HCEC 1CT (cell line): ENCODE data around the gene HELZ2.
"Not testable (repeated sequence)": the region's sequence is repeated elsewhere in the genome, so short reads cannot be mapped to it uniquely, and the experiment has no call there.

ENCODE experiments used
- DNase-seq: peaks from one replicate; pipeline ENCODE4 v3.0.0-alpha.2; 2017

The HELZ2 gene

GRCh38 chr20:63574156-63574828 lies at the start of gene HELZ2:
Gene HELZ2, minus strand, starts transcription at chr20:63574239. Its CDS starts 1,854 bp downstream, at chr20:63572385.
- DNase-seq, result peak; percentile 60

- no peak for DNase-seq
These were observed 48.7 kb upstream of the HELZ2 start for GRCh38 chr20:63622732-63623131.

- no peak for DNase-seq
These were observed 48.1 kb upstream of the HELZ2 start for GRCh38 chr20:63622096-63622495.

- no peak for DNase-seq
These were observed 47.0 kb upstream of the HELZ2 start for GRCh38 chr20:63620991-63621390.

GRCh38 chr20:63619505-63619904 lies 45.5 kb upstream of the HELZ2 start:
- DNase-seq, result no peak

GRCh38 chr20:63619086-63619485 lies 45.0 kb upstream of the HELZ2 start:
- no peak for DNase-seq

GRCh38 chr20:63618291-63618980 lies 44.4 kb upstream of the HELZ2 start:
- DNase-seq, result no peak

- no peak for DNase-seq
These were observed 43.8 kb upstream of the HELZ2 start for GRCh38 chr20:63617876-63618265.

GRCh38 chr20:63617092-63617875 lies 43.2 kb upstream of the HELZ2 start:
- DNase-seq, result no peak

- not testable (repeated sequence) for DNase-seq
These were observed 40.0 kb upstream of the HELZ2 start for GRCh38 chr20:63613863-63614594.

- DNase-seq, result no peak
These were observed 38.4 kb upstream of the HELZ2 start for GRCh38 chr20:63612276-63612931.

- DNase-seq, result no peak
These were observed 37.6 kb upstream of the HELZ2 start for GRCh38 chr20:63611646-63612045.

- DNase-seq, result no peak
These were observed 36.8 kb upstream of the HELZ2 start for GRCh38 chr20:63610581-63611435.

- no peak for DNase-seq
These were observed 32.6 kb upstream of the HELZ2 start for GRCh38 chr20:63606686-63607085.

GRCh38 chr20:63602321-63602720 lies 28.3 kb upstream of the HELZ2 start:
- DNase-seq, result no peak

GRCh38 chr20:63601679-63602078 lies 27.6 kb upstream of the HELZ2 start:
- DNase-seq, result not testable (repeated sequence)

- DNase-seq, result no peak
These were observed 25.5 kb upstream of the HELZ2 start for GRCh38 chr20:63599396-63600050.

- DNase-seq, result no peak
These were observed 24.7 kb upstream of the HELZ2 start for GRCh38 chr20:63598479-63599395.

GRCh38 chr20:63597651-63598478 lies 23.8 kb upstream of the HELZ2 start:
- DNase-seq, result no peak
